Measurements from ENCODE around the gene MMGT1. TPM values are rescaled to one million over a fixed set of nuclear protein-coding genes. Genes with fewer than 3 reads are reported as not detected.

Gene MMGT1
- total RNA-seq, 2 experiments from 2014 or later, result 8.9 to 17.0 TPM

DNA sequence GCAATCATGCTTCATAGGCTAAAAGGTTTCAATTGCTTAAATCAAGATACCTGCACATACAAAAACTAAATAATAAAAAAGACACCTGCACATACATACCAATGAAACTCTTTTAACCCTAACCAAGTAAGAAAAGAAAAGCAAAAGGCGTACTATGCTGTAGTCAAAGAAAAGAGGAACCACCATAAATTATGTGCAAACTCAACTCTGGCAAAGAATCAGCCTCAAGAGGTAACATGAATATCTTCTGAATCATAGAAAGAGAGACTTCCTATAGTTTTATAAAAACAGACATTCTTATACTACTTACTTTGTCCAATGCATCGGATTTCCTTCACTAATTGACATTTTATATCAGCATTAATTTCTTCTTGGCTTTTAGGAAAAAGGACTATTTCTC is 29.3 kb downstream of the MMGT1 start:
- Histone ChIP-seq H3K4me1 (ENCODE audit: insufficient read depth, low read length, poor library complexity, severe bottlenecking) (no peaks in the 10 kb centered on the region), H3K4me2 (ENCODE audit: low read length) (no peak overlapping the region), H3K27ac (ENCODE audit: low read depth, low read length, poor library complexity, severe bottlenecking) (no peak overlapping the region), H4K20me1 (ENCODE audit: insufficient read depth, low read length) (no peaks in the 10 kb centered on the region), H3K79me2 (ENCODE audit: insufficient read depth, low read depth, low read length) (no peaks in the 10 kb centered on the region), H3K4me3 (ENCODE audit: low read depth, low read length, poor library complexity, severe bottlenecking) (no peak overlapping the region), H3K36me3 (ENCODE audit: insufficient read depth, low read length) (no peaks in the 10 kb centered on the region), H3K9me2 (ENCODE audit: insufficient read depth, low read length) (no peaks in the 10 kb centered on the region), H3K9me3 (ENCODE audit: low read length) (no peaks in the 10 kb centered on the region), H2AFZ (ENCODE audit: low read length) (no peak overlapping the region)
- TF ChIP-seq, protein P1, sequence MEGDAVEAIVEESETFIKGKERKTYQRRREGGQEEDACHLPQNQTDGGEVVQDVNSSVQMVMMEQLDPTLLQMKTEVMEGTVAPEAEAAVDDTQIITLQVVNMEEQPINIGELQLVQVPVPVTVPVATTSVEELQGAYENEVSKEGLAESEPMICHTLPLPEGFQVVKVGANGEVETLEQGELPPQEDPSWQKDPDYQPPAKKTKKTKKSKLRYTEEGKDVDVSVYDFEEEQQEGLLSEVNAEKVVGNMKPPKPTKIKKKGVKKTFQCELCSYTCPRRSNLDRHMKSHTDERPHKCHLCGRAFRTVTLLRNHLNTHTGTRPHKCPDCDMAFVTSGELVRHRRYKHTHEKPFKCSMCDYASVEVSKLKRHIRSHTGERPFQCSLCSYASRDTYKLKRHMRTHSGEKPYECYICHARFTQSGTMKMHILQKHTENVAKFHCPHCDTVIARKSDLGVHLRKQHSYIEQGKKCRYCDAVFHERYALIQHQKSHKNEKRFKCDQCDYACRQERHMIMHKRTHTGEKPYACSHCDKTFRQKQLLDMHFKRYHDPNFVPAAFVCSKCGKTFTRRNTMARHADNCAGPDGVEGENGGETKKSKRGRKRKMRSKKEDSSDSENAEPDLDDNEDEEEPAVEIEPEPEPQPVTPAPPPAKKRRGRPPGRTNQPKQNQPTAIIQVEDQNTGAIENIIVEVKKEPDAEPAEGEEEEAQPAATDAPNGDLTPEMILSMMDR (conservative IDR thresholded peaks at IDR 0.05; ENCODE audit: low read length), result no peak
- no peak for TF ChIP-seq EZH2phosphoT487 (IDR thresholded peaks at IDR 0.05; ENCODE audit: borderline replicate concordance, low read depth, low read length)
- no peak for DNase-seq (ENCODE audit: low spot score)
- ChIA-PET POLR2A (no interaction called here), CTCF (ENCODE audit: unreplicated experiment) (no interaction called here)
- intact Hi-C loops (cut with micrococcal nuclease; ENCODE audit: unreplicated experiment), result no loop called here
- no TSS peak for BruUV-seq (replicated peaks)

DNA sequence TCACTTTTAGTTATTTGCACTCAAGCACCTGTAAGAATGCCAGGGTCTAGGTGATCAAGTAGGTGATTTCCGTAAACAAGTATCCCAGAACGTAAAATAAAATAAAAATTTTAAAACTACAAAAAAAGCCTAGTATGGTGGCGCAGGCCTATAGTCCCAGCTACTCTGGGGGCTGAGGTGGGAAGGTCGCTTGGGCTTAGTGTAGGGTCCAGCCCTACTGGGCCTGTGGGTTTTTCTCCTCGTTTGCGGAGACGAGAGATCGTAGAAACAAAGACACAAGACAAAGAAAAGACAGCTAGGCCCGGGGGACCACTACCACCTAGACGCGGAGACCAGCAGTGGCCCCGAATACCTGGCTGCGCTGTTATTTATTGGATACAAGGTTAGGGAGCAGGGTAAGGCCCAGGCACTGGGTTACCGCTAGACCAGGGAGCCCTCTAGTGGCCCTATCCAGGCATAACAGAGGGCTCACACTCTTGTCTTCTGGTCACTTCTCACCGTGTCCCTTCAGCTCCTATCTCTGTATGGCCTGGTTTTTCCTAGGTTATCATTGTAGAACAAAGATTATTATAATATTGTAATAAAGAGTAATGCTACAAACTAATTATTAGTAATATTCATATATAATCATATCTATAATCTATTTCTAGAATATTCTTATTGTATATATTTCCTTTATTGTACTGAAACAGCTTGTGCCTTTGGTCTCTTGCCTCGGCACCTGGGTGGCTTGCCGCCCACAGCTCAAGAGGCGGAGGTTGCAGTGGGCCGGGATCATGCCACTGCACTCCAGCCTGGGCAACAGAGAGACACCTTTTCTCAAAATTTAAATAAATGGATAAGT is 41.9 kb downstream of the MMGT1 start:
- TF ChIP-seq, protein P1 (conservative IDR thresholded peaks at IDR 0.05; ENCODE audit: low read length), result peak; percentile 71
- no peak for TF ChIP-seq EZH2phosphoT487 (IDR thresholded peaks at IDR 0.05; ENCODE audit: borderline replicate concordance, low read depth, low read length)
- intact Hi-C loops (cut with micrococcal nuclease; ENCODE audit: unreplicated experiment), result no loop called here

DNA sequence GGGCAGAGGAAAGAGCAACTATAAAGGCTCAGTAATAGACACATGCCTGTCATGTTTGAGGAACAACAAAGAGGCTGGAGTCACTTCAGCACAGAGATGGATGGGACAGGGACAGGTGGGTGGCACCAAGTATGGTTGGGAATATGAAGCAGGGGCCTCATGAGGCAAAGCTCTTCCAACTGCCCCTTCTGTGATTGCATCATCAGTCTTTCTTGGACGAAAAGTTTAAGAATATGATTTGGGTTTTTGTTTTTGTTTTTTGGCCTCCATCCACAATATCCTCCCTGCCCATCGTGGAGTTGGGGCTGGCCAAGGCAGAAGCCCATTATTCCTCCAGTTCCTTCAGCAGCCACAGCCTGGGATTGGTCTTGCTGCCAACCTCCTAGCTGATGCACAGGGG is 45.9 kb downstream of the MMGT1 start:
- no peak overlapping the region for H2AFZ ChIP-seq (ENCODE audit: low read length)
- H3K36me3 ChIP-seq (ENCODE audit: insufficient read depth, low read length), result no peaks in the 10 kb centered on the region
- no peak overlapping the region for H3K4me2 ChIP-seq (ENCODE audit: low read length)
- no peak overlapping the region for H3K4me3 ChIP-seq (ENCODE audit: low read depth, low read length, poor library complexity, severe bottlenecking)
- DNase-seq (ENCODE audit: low spot score), result no peak
- intact Hi-C loops (cut with micrococcal nuclease; ENCODE audit: unreplicated experiment), result no loop called here
- no peaks in the 10 kb centered on the region for H3K9me3 ChIP-seq (ENCODE audit: low read length)
- H3K4me1 ChIP-seq (ENCODE audit: insufficient read depth, low read length, poor library complexity, severe bottlenecking), result no peaks in the 10 kb centered on the region
- TF ChIP-seq EZH2phosphoT487 (IDR thresholded peaks at IDR 0.05; ENCODE audit: borderline replicate concordance, low read depth, low read length), result no peak
- TF ChIP-seq, protein P1 (conservative IDR thresholded peaks at IDR 0.05; ENCODE audit: low read length), result no peak
- H4K20me1 ChIP-seq (ENCODE audit: insufficient read depth, low read length), result no peaks in the 10 kb centered on the region
- no peaks in the 10 kb centered on the region for H3K9me2 ChIP-seq (ENCODE audit: insufficient read depth, low read length)
- H3K79me2 ChIP-seq (ENCODE audit: insufficient read depth, low read depth, low read length), result no peaks in the 10 kb centered on the region
- no TSS peak for BruUV-seq (replicated peaks)
- CTCF ChIA-PET (ENCODE audit: unreplicated experiment), result no interaction called here
- POLR2A ChIA-PET, result no interaction called here
- no peak overlapping the region for H3K27ac ChIP-seq (ENCODE audit: low read depth, low read length, poor library complexity, severe bottlenecking)

More for the DNA sequence above, 41.9 kb downstream of the MMGT1 start:
- no peaks in the 10 kb centered on the region for H3K9me3 ChIP-seq (ENCODE audit: low read length)
- BruUV-seq (replicated peaks), result no TSS peak
- H3K9me2 ChIP-seq (ENCODE audit: insufficient read depth, low read length), result no peaks in the 10 kb centered on the region
- H3K4me2 ChIP-seq (ENCODE audit: low read length), result no peak overlapping the region
- no peaks in the 10 kb centered on the region for H4K20me1 ChIP-seq (ENCODE audit: insufficient read depth, low read length)
- CTCF ChIA-PET (ENCODE audit: unreplicated experiment), result no interaction called here
- POLR2A ChIA-PET, result no interaction called here
- H3K4me1 ChIP-seq (ENCODE audit: insufficient read depth, low read length, poor library complexity, severe bottlenecking), result no peaks in the 10 kb centered on the region
- H3K4me3 ChIP-seq (ENCODE audit: low read depth, low read length, poor library complexity, severe bottlenecking), result no peak overlapping the region
- H3K27ac ChIP-seq (ENCODE audit: low read depth, low read length, poor library complexity, severe bottlenecking), result no peak overlapping the region
- H3K36me3 ChIP-seq (ENCODE audit: insufficient read depth, low read length), result no peaks in the 10 kb centered on the region
- H2AFZ ChIP-seq (ENCODE audit: low read length), result no peak overlapping the region
- DNase-seq (ENCODE audit: low spot score), result peak; percentile 34
- H3K79me2 ChIP-seq (ENCODE audit: insufficient read depth, low read depth, low read length), result no peaks in the 10 kb centered on the region
